Left hindlimb (tissue), 1 donor: Measurements from ENCODE around the gene GSN.
A peak's percentile ranks its signal among the peaks of the same experiment; 100 is the strongest.

Experiments used
- DNase-seq: peaks from one replicate; pipeline ENCODE4 v3.0.0-alpha.2; 2018

The GSN gene

DNA sequence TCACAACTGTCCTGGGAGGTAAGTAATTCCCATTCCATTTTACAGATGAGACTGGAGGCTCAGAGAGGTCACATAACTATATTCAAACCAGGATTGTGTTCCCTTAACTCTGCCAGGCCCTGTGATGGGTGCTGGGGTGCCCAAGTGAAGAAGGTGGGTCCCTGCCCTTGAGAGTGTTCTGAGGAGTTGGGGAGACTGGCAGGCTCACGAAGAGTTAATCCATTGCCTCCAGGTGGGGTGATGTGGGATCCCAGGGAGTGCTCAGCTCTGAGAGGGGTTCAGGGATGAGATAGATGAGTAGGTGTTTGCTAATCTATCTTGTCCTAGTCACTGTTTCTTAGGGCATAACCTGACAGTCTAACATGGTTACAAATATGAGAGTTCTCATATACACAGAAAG, 36.7 kb downstream of the GSN start:
- DNase-seq = peak; percentile 12

DNA sequence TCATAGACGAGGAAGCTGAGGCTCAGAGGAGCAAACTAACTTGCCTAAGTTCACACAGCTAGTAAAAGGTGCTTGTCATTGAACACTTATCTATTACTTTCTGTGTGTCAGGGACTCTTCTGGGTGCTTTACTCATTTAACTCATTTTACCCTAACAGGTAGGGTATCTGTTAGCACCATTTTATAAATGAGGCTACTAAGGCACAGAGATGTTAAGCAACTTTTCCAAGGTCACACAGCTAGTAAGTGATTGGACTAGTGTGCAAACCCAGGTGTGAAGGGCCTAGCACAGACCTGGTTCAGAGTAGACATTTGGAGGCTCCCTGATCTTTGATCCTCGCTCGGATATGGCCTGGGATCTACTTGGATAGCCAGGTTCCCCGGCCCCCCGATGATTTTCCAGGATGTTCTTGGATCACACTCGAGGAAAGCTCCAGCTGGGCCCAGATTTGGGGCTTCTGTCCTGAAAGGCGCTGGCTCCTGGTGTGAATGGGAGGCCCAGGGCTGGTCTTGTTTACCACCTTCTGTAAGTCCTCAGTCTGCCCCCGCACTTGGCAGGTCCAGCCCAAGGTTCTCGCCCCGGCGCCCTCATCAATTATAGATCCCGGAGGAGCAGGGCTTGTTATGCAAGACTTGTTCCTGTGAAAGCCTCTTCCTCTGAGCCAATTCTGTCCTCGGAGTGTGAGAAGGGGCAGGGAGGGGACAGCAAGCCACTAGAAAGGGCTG, 37.5 kb downstream of the GSN start:
- no peak for DNase-seq

DNA sequence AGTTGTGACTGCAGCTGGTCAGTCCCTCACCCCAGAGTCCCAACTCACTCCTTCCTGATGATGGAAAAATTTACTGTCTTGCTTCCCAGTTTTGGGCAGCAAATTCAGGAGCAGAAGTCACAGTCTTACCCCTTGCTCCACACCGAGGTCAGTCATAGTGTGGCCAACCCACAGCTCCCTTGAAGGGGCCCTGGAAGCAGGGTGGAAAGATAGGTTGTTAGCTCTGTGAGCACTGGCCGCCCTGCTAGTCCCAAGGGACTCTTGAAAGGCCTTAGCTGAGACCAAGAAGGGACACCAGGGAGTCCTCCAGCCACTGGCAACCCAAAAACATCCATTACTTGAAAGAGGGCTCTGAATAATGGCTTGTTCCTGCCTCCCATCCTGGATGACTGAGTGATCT, 40.0 kb downstream of the GSN start:
- DNase-seq = peak; percentile 13

DNA sequence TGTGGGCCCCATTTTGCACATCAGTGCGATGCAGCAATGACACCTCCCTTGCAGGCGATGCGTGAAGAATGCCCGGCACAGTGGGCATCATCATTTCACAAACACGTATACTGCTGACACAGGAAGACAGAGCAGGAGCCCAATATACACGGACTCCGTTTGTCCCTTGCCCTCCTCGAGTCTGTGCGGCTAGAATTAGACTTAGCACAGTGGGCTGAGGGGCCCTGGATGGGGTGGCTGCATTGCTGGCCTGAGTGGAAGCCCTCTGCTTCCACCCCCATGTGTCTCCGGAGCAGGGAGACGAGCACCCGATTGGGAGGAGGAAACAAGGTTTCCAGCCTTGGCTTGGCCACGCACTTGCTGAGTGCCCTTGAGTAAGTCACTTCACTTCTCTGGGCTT, 40.8 kb downstream of the GSN start:
- DNase-seq = no peak

DNA sequence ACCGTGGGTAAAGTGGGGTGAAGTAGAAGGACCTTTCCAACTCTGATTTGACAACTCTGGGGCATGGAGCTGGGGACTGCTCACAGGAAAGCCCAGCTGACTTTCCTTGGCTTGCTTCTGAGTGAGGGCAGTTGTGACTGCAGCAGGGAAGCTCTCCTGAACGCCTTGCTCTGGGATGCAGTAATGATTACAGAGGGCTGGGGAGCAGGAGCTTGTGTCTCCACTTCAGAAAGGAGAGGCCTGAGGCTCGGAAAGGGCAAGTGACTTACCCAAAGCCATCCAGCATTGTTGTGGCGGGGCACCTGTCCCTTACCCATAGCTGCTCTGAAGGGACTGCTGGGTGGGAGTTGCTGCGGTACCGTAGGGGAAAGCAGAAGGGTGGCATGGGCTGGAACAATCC, 41.2 kb downstream of the GSN start:
- DNase-seq = peak; percentile 12

DNA sequence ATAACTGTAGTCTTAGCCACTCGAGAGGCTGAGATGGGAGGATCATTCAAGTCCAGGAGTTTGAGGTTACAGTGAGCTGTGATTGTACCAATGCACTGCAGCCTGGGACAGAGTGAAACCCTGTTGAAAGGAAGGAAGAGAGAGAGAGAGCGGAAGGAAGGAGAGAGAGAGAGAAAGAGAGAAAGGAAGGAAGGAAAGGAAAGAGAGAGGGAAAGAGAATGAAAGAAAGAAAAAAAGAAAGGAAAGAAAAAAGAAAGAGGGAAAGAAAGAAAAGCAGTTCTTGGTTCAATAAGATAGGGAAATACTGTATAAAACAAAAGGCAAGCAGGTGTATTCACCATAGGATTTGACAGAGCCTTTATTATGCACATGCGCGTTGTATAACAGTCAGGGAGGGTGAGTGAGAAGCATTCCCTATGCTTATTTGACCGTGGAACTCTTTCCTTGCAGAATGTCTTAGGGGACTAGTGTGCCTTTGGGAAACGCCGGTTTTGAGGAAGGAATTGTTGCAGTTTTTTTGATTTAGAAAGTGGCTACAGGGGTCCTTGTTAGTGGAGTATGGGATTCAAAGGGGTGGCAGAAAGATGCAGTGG, 42.0 kb downstream of the GSN start:
- no peak for DNase-seq

DNA sequence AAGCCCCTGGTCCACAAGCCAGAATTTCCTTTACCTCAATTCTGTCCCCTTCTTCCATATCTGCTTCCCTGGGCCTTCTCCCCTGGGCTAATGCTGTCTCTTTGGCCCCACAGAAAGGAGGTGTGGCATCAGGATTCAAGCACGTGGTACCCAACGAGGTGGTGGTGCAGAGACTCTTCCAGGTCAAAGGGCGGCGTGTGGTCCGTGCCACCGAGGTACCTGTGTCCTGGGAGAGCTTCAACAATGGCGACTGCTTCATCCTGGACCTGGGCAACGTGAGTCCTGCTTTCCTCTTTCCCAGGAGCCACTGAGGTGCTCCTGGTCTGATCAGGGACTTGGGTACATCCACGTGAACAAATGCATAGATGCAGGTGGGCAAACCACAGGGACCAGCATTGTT, 42.6 kb downstream of the GSN start:
- no peak for DNase-seq

DNA sequence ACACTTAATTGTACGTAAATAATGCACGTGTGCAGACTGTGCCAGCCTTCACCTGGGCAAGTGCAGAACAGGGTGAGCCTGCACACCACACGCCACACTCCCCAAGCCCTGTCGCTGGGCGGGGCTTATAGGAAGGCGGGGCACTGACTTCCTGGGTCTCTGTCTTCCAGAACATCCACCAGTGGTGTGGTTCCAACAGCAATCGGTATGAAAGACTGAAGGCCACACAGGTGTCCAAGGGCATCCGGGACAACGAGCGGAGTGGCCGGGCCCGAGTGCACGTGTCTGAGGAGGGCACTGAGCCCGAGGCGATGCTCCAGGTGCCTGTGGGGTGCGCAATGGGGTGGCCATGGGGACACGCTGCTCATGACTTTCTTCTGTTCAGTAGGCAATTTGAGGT, 44.2 kb downstream of the GSN start:
- DNase-seq = peak; percentile 27

DNA sequence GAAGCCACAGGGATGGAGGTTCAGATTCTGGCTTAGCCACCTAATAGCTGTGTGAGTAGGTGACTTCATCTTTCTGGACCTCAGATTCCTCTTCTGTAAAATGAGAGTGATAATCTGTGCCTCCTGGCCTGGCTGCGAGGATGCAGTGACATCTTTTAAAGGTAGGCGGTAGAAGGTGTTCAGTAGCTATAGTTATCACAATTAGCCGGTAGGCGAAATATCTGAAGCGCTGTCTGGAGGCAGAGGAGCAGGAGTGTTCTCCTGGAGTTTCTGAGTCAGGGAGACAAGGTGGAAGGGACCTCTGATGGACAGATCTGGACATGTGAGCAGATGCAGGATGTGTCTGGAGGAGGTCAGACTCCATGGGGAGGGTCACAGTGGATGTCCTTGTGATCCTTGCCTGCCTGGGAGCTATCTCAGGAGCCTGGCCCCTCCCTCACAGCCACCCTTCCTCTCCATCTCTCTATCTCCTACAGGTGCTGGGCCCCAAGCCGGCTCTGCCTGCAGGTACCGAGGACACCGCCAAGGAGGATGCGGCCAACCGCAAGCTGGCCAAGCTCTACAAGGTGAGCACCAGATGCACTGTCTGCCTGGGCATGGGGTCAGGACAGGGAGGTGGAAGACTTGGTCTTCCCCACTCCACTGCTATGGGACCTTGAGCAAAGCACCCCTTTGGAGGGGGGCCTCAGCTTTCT, 45.6 kb downstream of the GSN start:
- DNase-seq = peak; percentile 12

DNA sequence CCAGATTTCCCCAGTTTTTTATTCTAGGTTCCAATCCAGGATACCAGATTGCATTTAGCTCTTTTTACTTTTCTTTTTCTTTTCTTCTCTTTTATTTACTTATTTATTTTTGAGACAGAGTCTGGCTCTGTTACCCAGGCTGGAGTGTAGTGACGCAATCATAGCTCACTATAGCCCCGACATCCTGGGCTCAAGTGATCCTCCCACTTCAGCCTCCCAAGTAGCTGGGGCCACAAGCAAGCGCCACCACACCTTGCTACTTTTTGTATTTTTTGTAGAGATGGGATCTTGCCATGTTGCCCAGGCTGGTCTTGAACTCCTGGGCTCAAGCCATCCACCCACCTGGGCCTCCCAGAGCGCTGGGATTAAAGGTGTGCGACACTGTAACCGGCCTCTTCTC, 48.4 kb downstream of the GSN start:
- no peak for DNase-seq

DNA sequence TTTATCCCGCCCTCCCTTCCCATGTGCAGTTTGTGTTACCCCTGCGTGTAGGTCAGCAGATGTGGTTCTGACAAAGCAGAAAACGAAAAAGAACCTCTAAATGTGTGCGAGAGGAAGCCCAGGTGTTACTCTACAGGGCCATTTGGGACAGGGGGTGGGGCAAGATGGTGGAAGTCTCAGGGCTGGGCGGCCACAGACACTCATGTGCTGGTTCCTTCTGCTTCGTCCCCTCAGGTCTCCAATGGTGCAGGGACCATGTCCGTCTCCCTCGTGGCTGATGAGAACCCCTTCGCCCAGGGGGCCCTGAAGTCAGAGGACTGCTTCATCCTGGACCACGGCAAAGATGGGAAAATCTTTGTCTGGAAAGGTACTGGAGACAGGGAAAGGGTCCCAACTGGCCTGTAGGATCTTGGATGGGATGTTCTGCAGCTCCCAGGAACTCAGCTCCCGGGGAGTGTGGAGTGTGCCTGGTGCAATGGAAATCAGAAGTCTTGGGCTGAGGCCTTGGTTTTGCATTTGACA, 49.0 kb downstream of the GSN start:
- DNase-seq = no peak

DNA sequence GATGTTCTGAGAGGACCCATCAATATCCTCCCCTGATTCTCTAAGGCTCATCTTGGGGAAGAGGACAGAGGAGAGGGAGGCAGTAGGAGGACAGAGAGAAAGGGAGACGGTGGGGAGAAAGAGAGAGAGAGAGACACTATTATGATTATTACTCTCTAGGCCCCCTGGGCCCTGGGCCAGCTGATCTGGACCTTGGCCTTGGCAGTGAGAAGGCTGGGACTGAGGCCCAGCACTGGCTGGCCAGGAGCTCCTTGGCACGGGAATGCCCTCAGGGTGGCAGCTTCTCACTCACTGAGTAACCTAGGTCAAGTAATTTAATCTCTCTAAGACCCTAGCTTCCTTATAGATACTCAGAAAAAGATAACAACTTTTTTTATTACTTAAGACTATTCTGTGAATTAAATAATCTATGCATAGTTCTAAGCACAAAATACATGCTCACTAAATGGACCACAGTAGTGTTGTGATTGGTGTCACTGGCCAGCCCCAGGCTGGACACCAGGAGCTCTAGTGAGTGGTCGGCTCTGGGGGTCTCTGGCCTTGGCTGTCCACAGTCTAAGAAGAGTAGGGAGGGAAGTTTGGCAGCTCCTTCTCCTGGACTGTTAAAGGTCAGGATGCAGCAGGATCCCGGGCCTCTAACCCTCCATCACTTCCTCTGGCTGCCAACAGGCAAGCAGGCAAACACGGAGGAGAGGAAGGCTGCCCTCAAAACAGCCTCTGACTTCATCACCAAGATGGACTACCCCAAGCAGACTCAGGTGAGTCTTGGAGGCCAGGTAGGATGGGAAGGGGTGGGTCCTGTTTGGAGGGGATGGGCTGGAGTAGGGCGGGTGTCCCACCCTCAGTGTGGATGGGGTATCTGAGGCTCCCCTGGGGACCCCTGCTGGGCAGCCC, 50.0 kb downstream of the GSN start:
- DNase-seq = peak; percentile 27

DNA sequence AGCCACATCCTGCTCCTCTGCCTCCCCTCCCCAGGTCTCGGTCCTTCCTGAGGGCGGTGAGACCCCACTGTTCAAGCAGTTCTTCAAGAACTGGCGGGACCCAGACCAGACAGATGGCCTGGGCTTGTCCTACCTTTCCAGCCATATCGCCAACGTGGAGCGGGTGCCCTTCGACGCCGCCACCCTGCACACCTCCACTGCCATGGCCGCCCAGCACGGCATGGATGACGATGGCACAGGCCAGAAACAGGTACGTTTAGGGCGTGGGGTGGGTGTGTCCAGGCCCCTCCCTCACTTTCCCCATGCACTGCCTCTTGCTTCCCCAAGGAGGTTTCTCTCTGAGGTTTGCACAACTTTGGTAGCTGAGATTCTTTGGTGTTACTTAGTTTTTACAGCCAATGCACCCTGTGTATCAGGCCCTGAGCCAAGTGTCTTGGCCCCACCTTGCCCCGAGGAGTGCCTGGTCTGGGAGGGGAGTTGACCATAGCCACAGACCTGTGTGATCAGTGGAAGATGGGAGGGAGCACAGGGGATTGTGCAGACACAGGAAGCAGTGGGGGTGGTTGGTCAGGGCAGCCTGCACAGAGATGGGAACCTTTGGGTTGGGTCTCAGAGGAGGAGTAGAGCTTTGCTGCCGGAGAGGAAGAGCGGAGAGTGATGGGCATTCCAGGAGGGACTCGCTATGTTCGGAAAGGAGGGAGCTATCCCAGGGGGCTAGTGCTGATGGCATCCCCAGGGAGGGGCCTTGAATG, 50.8 kb downstream of the GSN start:
- DNase-seq = peak; percentile 35

DNA sequence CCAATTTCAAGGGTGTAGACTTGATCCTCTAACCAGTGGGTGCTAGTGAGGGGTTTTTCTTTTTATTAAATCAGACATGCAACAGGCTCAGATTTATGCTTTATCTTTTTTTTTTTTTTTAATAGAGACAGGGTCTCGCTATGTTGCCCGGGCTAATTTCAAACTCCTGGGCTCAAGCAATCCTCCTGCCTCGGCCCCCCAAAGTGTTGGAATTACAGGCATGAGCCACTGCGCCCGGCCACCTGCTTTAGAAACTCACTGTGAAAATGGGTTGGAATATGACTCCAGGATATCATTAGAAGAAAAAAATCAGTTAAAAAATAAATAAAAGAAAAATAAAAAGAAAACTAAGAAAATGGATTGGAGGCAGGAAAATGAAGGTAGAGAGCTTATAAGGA, 51.4 kb downstream of the GSN start:
- no peak for DNase-seq

DNA sequence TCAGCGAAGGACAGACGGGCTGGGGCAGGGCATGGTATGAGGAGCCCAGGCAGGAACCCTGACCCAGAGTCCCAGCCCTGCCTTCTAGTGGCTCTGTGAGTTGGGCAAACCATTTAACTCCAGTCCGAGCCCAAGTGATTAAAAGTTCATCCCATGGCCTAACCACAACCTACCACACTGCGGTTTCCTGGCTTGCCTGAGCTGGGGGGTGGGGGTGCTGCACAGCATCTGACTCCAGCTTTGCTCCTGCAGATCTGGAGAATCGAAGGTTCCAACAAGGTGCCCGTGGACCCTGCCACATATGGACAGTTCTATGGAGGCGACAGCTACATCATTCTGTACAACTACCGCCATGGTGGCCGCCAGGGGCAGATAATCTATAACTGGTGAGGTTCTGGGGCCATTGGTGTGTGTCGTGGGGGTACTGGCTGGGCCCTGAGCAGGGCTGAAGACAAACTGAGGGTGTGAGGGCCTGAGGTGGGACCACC, 53.1 kb downstream of the GSN start:
- no peak for DNase-seq

DNA sequence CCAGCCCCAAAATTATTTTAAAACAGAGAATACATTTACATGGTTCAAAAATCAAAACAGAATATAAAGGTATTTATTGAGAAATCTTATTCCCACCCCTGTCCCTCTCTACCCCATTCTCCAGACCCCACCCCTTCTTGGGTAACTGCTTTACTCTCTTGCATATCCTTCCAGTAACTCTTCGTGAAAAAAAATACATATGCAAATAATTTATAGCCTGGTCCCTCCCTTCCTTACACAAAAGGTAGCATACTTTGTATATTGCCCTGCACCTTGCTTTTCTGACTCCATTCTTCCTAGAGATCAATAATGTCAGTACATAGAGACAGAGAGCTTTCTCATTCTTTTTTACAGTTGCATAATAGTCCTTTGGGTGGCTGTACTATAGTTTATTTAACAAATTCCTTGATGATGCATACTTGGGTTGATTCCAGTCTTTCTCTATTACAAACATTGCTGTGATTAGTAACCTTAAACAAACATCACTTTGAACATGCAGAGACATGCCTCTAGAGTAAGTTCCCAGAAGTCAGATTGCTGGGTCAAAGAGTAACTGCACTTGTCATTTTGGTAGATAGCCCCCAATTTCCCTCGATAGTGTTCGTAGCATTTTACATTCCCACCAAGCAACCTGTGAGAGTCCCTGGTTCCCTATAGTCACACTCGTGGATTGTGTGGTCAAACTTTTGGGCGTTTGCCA, 54.2 kb downstream of the GSN start:
- DNase-seq = no peak

DNA sequence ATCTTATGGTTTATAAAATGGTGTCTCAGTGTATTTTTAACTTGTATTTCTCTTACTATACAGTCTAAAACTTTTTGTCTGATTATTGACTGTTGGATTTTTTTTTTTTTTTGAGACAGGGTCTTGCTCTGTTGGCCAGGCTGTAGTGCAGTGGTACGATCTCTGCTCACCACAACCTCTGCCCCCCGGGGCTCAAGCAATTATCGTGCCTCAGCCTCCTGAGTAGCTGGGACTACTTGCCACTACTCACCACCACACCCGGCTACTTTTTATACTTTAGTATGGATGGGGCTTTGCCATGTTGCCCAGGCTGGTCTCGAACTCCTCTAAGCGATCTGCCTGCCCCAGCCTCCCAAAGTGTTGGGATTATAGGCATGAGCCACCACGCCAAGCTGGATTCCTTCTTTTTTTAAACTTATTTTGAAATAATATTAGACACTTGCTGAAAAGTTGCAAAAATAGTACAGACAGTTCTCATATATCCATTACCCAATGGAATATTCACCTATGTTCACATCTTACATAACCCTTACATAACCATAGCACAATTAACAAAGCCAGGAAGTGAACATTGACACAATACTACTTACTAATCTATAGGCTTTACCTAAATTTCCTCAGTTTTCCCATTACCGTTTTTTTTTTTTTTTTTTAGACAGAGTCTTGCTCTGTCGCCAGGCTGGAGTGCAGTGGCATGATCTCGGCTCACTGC, 54.9 kb downstream of the GSN start:
- DNase-seq = no peak

DNA sequence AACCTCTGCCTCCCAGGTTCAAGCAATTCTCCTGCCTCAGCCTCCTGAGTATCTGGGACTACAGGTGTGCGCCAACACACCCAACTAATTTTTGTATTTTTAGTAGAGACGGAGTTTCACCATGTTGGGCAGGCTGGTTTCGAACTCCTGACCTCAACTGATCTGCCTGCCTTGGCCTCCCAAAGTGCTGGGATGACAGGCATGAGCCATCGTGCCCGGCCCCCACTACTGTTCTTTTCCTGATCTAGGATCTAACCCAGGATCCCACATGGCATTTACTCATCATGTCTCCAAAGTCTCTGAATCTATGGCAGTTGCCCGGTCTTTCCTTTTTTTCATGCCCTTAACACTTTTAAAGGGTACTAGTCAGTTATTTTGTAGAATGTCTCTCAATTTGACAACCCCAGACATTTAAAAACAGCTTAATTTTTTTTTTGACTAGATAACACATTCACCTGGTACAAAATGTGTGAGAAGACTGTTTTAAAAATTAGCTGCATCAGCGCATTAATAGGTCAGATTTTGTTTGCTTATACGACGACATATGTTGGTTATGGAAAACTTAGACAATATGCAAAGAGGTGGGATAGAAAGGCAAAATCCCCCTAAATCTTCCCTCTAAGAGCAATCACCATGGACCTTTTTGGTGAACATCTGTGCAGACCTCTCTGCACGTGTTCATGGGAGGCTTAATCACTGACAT, 55.6 kb downstream of the GSN start:
- DNase-seq = no peak

DNA sequence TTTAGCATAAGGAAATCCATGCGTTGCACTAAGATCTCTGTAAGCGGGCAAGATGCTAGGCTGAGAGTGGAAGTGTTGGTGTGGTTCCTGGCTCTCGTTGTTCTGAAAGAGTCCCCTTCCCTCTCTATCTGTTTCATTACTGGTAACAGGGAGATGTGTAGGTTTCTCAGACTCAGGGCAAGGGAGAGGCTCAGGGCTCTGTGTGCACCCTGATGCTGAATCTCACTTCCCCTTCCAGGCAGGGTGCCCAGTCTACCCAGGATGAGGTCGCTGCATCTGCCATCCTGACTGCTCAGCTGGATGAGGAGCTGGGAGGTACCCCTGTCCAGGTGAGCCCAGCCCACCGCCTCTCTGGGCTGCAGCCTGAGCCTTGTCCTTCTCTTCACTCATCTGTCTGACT, 56.4 kb downstream of the GSN start:
- DNase-seq = no peak

DNA sequence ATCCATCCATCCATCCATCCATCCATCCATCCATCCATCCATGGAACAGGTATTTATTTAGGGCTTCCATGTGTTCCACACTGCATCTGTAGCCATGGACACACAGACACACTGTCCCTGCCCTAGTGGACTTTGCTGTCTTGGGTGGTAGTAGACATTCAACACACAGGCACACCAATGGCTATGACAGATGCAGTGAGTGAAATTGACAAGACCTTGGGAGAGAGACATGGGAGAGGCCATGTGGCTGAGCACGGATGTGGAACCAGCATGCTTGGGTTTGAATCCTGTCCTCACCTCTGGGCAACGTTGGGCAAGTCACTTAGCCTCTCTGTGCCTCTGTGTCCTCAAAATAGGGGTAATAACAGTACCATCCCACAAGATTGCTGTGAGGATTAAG, 56.8 kb downstream of the GSN start:
- no peak for DNase-seq
